HG03558 (cell line): ENCODE data around the gene DEFB125.
"Not testable (repeated sequence)": the region's sequence is repeated elsewhere in the genome, so short reads cannot be mapped to it uniquely, and the experiment has no call there.

ENCODE experiments used
- ATAC-seq: cut with Tn5 transposase; IDR thresholded peaks from one replicate; pipeline ENCODE4 v1.9.1; 2021; ENCODE audit warnings: moderate number of reproducible peaks; ENCODE audit not compliant: unreplicated experiment; ENCODE audit errors: extremely low read depth

Gene DEFB125, protein sequence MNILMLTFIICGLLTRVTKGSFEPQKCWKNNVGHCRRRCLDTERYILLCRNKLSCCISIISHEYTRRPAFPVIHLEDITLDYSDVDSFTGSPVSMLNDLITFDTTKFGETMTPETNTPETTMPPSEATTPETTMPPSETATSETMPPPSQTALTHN

DNA sequence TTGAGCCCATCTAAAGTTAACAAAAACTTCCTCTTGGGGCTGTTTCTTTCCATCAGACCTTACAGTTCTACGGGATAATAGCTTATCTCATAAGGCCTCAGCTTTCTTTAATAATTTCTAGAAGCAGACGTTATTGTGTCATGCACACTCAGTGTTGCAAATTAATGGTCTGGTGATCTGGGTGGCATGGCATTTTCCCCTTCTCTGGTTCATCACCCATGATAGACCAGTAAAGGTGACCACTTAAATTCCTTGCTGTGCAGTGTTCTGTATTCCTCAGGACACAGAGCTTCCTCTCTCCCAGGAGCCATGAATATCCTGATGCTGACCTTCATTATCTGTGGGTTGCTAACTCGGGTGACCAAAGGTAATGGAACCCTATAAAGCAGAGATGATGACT, at the start of gene DEFB125:
Gene DEFB125 (plus strand): TSS at position 272 of the 400 bp plus-strand sequence. CDS start 38 bp downstream, at position 310.
- ATAC-seq = no peak

DNA sequence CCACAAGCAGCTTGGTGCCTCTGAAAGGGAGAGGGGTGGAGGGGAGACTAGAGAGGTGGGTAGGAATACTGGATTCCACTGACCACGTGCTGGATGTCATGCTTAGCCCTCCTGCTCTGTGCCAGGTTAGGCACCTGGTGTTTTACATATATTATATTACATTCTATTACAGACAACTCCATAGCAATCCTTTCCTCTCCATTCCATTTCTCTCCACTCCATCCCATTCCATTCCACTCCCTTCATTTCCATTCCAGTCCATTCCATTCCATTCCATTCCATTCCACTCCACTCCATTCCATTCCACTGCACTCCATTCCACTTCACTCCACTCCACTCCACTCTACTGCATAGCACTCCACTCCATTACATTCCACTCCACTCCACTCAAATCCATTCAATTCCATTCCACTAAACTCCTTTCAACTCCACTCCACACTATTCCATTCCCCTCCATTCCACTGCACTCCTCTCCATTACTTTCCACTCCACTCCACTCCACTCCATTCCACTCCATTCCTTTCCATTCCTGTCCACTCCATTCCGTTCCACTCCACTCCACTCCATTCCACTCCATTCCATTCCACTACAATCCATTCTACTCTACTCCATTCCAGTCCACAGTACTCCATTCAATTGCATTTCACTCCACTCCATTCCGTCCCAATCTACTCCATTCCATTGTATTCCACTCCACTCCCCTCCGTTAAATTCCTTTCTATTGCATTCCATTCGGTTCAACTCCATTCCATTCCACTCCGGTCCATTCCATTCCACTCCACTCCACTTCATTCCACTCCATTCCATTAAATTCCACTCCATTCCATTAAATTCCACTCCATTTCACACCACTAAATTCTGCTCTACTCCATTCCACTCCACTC, 27.2 kb upstream of the DEFB125 start:
- ATAC-seq = no peak

DNA sequence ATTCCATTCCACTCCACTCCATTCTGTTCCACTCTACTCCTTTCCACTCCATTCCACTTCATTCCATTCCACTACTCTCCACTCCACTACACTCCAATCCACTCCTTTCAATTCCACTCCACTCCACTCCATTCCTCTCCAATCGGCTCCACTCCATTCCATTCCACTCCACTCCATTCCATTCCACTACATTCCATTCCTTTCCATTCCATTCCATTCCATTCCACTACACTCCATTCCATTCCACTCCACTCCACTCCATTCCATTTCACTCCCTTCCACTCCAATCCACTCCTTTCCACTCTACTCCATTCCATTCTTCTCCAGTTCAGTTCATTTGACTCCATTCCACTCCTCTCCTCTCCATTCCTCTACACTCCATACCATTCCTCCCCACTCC, 26.2 kb upstream of the DEFB125 start:
- no peak for ATAC-seq

DNA sequence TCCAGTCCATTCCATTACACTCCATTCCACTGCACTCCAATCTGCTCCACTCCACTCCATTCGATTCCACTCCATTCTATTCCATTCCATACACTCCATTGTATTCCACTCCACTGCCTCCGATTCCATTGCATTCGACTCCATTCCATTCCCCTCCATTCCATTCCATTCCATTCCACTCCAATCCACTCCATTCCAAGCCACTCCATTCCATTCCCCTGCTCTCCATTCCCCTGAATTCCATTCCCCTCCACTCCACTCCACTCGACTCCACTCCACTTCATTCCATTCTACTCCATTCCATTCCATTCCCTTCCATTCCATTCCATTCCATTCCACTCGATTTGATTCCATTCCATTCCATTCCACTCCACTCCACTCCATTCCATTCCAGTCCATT, 25.7 kb upstream of the DEFB125 start:
- no peak for ATAC-seq

DNA sequence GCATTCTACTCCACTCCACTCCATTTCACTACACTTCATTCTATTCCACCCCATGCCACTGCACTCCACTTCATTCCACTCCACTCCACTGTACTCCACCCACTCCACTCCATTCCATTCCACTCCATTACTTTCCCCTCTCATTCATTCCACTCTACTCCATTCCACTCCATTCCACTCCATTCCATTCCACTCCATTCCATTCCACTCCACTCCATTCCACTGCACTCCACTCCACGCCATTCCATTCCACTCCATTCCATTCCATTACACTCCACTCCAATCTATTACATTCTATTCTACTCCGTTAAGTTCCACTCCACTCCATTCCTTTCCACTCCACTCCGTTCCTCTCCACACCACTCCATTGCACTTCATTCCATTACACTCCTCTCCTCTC, 25.0 kb upstream of the DEFB125 start:
- ATAC-seq = no peak

DNA sequence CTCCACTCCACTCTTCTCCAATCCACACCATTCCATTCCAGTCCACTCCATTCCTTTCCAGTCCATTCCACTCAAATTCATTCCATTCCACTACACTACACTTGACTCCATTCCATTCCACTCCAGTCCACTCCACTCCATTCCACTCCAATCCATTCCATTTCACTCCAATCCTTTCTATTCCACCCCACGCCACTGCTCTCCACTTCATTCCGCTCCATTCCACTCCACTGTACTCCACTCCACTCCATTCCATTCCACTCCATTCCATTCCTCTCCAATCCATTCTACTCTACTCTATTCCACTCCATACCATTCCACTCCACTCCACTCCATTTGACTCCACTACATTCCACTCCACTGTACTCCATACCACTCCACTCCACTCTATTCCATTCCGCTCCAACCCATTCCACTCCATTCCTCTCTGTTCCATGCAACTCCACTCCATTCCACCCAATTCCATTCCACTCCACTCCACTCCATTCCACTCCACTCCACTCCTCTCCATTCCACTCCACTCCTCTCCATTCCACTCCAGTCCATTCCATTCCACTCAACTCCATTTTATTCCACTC, 23.4 kb upstream of the DEFB125 start:
- ATAC-seq = no peak

DNA sequence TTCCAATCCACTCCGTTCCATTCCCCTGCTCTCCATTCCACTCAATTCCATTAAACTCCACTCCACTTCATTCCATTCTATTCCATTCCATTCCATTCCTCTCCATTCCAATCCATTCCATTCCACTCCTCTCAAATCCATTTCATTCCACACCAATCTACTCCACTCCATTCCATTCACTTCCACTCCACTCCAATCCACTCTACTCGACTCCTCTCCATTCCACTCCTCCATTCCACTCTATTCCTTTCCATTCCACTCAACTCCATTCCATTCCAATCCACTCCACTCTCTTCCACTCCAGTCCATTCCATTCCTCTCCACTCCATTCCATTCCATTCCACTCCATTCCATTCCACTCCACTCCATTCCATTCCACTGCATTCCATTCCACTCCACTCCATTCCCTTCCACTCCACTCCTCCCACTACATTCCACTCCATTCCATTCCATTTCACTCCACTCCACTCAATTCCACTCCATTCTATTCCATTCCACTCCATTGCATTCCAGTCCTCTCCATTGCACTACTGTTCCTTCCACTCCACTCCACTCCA, 22.6 kb upstream of the DEFB125 start:
- no peak for ATAC-seq

DNA sequence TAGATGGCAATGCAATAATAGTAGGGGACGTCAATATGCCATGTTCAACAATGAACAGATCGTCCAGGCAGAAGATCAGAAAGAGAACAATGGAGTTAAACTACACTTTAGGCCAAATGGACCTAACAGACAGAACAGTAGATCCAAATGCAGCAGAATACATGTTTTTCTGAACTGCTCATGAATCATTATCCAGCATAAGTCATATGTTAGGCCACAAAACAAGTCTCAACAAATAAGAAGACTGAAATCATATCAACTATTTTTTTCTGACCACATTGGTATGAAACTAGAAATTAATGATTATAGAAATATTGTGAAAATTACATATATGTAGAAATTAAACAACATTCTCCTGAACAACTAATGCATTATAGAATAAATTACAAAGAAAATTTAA, 10.2 kb upstream of the DEFB125 start:
- ATAC-seq = no peak

DNA sequence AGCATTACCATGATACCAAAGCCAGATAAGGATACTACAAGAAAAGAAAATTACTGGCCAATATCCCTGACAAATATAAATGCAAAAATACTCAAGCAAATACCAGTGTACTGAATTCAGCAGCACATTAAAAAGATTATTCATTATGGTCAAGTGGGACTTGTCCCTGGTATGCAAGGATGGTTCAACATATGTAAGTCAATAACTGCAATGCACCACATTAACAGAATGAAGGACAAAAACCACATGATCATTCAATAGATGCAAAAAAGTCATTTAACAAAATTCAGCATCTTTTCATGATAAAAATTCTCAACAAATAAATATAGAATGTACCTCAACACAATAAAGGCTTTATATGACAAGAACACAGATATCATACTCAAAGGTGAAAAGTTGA, 9.1 kb upstream of the DEFB125 start:
- no peak for ATAC-seq

DNA sequence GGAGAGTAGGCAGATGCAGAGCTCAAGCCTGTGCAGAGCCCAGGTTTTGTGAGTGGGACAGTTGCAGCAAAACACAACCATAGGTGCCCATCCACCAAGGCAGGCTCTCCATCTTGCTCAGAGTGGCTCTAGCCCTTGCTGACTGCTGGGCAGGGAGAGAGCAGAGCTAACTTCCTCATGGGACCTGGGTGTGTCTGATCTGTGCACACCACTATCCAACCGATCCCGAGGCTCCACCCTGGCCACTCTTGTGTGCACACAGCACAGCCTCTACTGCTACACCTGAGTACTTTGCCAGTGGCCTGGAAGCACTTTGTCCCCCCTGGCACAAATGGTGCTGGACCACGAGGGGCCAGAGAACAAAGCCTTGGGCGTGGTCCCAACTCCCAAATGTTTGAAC, 7.9 kb upstream of the DEFB125 start:
- ATAC-seq = no peak

DNA sequence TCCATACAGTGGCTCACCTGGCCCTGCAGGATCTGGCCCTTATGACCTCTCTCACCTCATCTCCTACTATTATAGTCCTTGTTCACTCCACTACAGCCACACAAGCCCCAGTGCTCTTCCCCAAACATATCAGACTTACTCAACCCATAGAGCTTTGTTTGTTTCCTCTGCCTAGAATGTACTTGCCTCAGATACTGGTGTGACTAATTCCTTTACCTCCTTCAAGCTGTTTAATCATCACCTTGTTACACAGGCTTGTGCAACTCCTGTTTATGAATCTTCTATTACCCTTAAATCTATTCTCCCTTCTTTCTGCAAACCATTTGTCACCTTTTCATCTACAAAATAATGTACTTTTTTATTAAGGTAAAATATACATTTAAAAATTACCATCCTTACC, 3.2 kb downstream of the DEFB125 start:
- no peak for ATAC-seq

DNA sequence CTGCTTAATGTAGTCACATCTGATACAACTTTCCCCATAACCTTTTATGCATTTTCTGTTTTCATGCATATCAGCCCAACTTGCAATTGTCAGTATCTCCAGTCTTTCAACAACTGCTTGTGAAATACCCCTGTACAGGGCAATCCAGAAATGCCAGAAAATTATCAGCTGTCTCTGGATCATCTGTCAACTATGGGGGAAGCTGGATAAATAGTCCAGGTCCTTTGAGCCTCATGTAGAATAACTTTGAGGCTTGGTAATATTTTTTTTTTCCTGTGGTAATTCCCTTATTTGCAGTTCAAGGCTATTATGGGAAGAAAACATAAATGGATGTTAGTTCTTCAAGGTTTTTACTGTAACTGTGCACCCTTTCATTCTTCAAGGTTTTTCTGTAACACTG, 6.2 kb downstream of the DEFB125 start:
- ATAC-seq = no peak

DNA sequence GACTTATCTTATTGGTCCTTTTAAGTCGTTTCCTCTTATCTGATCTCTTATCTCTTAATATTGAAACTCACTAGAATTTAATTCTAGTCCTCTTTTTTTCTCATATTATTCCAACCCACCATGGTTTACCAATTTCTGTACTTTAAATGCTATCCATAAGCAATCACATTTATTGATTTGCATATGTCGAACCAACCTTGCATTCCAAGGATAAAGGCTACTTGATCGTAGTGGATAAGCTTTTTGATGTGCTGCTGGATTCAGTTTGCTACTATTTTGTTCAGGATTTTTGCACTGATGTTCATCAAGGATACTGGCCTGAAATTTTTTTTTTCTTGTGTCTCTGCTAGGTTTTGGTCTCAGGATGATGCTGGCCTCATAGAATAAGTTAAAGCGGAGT, 7.7 kb downstream of the DEFB125 start:
- no peak for ATAC-seq

DNA sequence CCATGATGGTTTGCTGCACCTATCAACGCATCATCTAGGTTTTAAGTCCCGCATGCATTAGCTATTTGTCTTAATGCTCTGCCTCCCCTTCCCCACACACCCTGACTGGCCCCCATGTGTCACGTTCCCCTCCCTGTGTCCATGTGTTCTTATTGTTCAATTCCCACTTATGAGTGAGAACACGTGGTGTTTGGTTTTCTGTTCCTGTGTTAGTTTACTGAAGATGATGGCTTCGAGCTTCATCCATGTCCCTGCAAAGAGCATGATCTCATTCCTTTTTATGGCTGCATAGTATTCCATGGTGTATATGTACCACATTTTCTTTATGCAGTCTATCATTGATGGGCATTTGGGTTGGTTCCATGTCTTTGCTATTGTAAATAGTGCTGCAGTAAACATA, 10.2 kb downstream of the DEFB125 start:
- not testable (repeated sequence) for ATAC-seq

DNA sequence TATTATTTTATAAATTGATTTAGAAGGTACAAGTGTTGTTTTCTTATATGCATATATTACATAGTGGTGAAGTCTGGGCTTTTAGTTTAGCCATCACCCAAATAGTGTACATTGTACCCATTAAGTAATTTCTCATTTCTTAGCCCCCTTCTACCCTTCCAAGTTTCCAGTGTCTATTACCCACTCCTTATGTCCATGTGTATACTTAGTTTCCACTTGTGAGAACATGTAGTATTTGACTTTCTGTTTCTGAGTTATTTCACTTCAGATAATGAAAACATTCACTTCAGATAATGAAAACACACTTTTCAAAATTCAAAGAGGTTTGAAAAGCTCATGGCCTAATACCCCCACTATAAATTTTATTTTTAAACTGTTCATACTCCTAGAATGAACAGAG, 14.5 kb downstream of the DEFB125 start:
- ATAC-seq = no peak

DNA sequence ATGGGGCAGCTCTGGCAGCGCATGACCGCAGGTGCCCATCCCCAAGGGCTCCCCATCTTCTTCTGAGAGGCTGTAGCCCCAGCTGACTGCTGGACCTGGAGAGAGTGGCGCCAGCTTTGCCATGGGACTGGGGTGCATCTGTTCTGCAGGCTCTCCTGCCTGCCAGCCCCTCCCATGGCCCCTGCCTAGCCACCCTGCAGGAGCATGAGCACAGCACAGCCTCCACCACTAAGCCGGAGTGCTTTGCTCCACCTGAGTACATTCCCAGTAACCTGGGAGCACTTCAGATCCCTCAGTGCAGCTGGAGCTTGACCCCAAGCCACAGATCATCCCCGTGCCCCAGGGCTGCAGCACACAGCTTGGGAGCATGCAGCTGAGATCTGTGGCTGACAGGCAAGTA, 16.0 kb downstream of the DEFB125 start:
- ATAC-seq = no peak

DNA sequence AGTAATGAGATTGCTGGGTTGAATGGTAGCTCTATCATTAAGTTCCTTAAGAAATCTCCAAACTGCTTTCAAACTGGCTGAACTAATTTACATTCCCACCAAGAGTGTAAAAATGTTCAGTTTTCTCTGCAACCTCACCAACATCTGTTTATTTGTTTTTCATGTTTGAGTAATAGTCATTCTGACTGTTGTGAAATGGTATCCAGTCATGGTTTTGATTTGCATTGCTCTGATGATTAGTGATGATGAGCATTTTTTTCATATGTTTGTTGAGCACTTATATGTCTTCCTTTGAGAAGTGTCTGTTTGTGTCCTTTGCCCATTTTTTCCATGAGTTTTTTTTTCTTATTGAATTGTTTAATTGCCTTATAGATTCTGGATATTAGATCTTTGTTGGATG, 24.9 kb downstream of the DEFB125 start:
- no peak for ATAC-seq

DNA sequence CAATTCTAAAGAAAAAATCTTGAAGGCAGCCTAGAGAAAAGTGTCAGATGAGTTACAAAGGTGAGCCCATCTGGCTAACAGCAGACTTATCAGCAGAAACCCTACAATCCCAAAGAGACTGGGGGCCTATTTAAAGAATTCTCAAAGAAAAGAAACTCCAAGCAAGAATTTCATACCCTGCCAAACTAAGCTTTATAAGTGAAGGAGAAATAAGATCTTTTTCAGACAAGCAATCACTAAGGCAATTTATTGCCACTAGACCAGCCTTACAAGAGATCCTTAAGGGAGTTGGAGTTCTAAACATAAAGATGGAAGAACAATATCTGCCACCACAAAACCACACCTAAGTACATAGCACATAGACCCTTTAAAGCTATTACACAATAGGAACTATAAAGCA, 30.0 kb downstream of the DEFB125 start:
- ATAC-seq = no peak

DNA sequence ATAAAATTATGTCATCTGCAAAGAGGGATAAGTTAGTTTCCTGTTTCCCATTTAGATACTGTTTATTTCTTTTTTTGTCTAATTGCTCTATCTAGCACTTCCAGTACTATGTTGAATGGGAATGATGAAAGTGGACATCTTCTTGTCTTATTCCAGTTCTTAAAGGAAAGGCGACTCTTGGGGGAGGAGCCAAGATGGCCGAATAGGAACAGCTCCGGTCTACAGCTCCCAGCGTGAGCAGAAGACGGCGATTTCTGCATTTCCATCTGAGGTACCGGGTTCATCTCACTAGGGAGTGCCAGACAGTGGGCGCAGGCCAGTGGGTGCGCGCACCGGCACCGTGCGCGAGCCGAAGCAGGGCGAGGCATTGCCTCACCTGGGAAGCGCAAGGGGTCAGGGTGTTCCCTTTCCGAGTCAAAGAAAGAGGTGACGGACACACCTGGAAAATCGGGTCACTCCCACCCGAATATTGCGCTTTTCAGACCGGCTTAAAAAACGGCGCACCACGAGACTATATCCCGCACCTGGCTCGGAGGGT, 42.4 kb downstream of the DEFB125 start:
- not testable (repeated sequence) for ATAC-seq

DNA sequence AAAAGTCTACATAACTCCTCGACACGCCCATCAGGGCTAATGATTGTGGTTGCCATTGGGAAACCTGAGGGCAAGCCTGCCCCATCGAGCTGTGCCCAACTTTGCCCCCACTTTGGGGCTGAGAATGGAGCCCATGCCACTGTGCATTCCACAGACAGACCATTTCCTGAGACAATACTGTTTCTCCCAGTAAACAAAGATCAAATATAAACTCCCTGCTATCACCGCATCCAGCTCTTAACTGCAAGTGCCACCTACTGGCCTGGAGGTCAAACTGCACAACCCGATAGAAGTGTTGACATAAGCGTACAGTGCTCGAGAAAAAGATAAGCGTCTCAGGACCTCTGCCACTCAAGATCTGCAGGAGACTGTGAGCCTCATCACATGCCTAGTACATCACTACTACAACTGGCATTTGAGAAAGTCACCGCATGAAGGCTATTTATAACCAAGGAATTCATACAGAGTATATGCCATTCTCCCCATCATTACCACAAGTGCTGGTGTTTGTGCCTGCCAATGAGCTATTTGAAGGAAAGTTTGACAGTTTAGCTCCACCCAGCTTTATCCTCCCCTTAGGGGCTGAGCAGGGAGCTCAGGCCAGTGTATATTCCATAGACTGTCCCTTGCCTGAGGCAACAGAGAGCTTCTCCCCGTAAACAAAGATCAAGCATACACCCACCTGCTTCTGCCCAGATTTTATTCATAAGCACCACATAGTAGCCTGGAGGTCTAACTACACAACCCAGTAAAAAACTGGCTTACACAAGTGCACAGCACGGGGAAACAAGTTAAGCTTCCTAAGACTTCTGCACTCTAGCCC, 50.4 kb downstream of the DEFB125 start:
- no peak for ATAC-seq
